Measurements from ENCODE around the gene SMCHD1. TPM values are rescaled to one million over a fixed set of nuclear protein-coding genes. Genes with fewer than 3 reads are reported as not detected.

SMCHD1 gene
- total and polyA plus RNA-seq, 10 of the 15 experiments (the other 5 are each of a cell fraction or from before 2014, with no cell fraction given), result 6.0 to 110 (median 48.0) TPM

GRCh38 chr18:2823966-2824365, 168.4 kb downstream of the SMCHD1 start (continued):
- TF ChIP-seq EZH2 (IDR thresholded peaks at IDR 0.05; ENCODE audit: borderline replicate concordance, control insufficient read depth, low read depth, low read length) (no peak), POLR2A (IDR thresholded peaks at IDR 0.05; ENCODE audit: low read depth, low read length) (no peak), ZZZ3 (IDR thresholded peaks at IDR 0.05; ENCODE audit: control insufficient read depth, insufficient read length, low read depth) (no peak), SRF (IDR thresholded peaks at IDR 0.05; ENCODE audit: low read depth in 2 of 2, low read length in 2 of 2) (no peak), IRF4 (IDR thresholded peaks at IDR 0.05; ENCODE audit: low read depth, low read length) (no peak)

- ChIA-PET SMC1A (ENCODE audit: uncharacterized antibody, unreplicated experiment) (no interaction called here), CTCF (no interaction called here), RAD21 (ENCODE audit: unreplicated experiment) (no interaction called here), POLR2A (no interaction called here)
- TF ChIP-seq IKZF2 (IDR thresholded peaks at IDR 0.05), result no peak
- no peak for TF ChIP-seq MEF2B (IDR thresholded peaks at IDR 0.05; ENCODE audit: partially characterized antibody, poor library complexity, severe bottlenecking)
- TF ChIP-seq ZNF207 (IDR thresholded peaks at IDR 0.05; ENCODE audit: borderline replicate concordance), result no peak
- TF ChIP-seq CEBPZ (IDR thresholded peaks at IDR 0.05; ENCODE audit: low read depth, low read length), result no peak
- no peak for TF ChIP-seq NRF1 (conservative IDR thresholded peaks at IDR 0.05; ENCODE audit: low read depth, low read length)
- no peak for TF ChIP-seq ASH2L (IDR thresholded peaks at IDR 0.05; ENCODE audit: borderline replicate concordance, low read depth)
- TF ChIP-seq MTA2 (IDR thresholded peaks at IDR 0.05; ENCODE audit: low read depth), result no peak
- no peak for TF ChIP-seq EGR1 (IDR thresholded peaks at IDR 0.05; ENCODE audit: borderline replicate concordance in 1 of 2, low read depth in 2 of 2, low read length in 2 of 2)
- no peak for TF ChIP-seq IRF5 (IDR thresholded peaks at IDR 0.05; ENCODE audit: borderline replicate concordance)
- no peak for TF ChIP-seq BRCA1 (IDR thresholded peaks at IDR 0.05; ENCODE audit: low read depth, low read length)
- TF ChIP-seq BACH1 (IDR thresholded peaks at IDR 0.05; ENCODE audit: borderline replicate concordance), result no peak
- no peak for TF ChIP-seq ZNF384 (IDR thresholded peaks at IDR 0.05; ENCODE audit: borderline replicate concordance, low read depth, low read length)
- no peak for TF ChIP-seq ZNF217 (IDR thresholded peaks at IDR 0.05)
- no peak for TF ChIP-seq YBX1 (IDR thresholded peaks at IDR 0.05)
- H2AFZ ChIP-seq (ENCODE audit: control insufficient read depth, low read depth, low read length), result no peak overlapping the region
- H3K4me3 ChIP-seq, result no peak overlapping the region
- H3K4me2 ChIP-seq (ENCODE audit: control insufficient read depth, insufficient read depth), result no peak overlapping the region
- H3K79me2 ChIP-seq (ENCODE audit: control insufficient read depth, insufficient read depth, low read length), result no peaks in the 10 kb centered on the region
- BruUV-seq (replicated peaks), result no TSS peak
- WGBS (ENCODE audit: insufficient coverage, insufficient replicate concordance, low lambda C conversion rate, missing lambda C conversion rate), result 63% methylated on average over 5 of the region's 5 CpGs
- H4K20me1 ChIP-seq (ENCODE audit: control insufficient read depth, insufficient read depth), result no peaks in the 10 kb centered on the region
- no peaks in the 10 kb centered on the region for H3K9me3 ChIP-seq (replicated peaks; ENCODE audit: control insufficient read depth, insufficient read depth, low read length)
- no peaks in the 10 kb centered on the region for H3K4me1 ChIP-seq (ENCODE audit: control insufficient read depth, insufficient read depth, low read length)
- in situ Hi-C loops (cut with MboI) (no loop called here), intact Hi-C loops (cut with micrococcal nuclease; ENCODE audit: unreplicated experiment) (no loop called here)
- H3K9ac ChIP-seq (ENCODE audit: control insufficient read depth, insufficient read depth, low read length), result no peak overlapping the region
- FAIRE-seq (no peak), ATAC-seq (no peak), DNase-seq (ENCODE audit: low read depth, low spot score) (no peak)
- H3K27me3 ChIP-seq (replicated peaks in 1 of 2; ENCODE audit: control insufficient read depth in 2 of 2, insufficient read depth in 2 of 2, low read length in 1 of 2), result no peaks in the 10 kb centered on the region
- H3K36me3 ChIP-seq (ENCODE audit: control insufficient read depth in 2 of 2, insufficient read depth in 2 of 2, low read length in 1 of 2), result no peaks in the 10 kb centered on the region
- H3K27ac ChIP-seq (ENCODE audit: control insufficient read depth, insufficient read depth), result no peak overlapping the region
These were observed 169.3 kb downstream of the SMCHD1 start for GRCh38 chr18:2824865-2825264.
